Activated naive CD4-positive, alpha-beta T cell treated with anti-CD3 and anti-CD28 coated beads for 36 hours (primary cell): ENCODE data around the gene IL15RA. TPM values are rescaled to one million over a fixed set of nuclear protein-coding genes. Genes with fewer than 3 reads are reported as not detected.

Experiments
- CTCF ChIA-PET: fragments of 350-600 bp; sonication (Branson Sonifier 250); formaldehyde crosslinking; loops from one replicate; lab custom pipeline; 2021; ENCODE audit warnings: antibody characterized with exemption; lab: Charles Lee
- DNase-seq: peaks from one replicate; pipeline ENCODE4 v3.0.0-alpha.2; 2020
- H3K27ac Mint-ChIP-seq: one replicate; pipeline ENCODE4 v1.8.0; 2021; ENCODE audit warnings: mild to moderate bottlenecking, mixed read lengths
- H3K27me3 Mint-ChIP-seq: one replicate; pipeline ENCODE4 v1.8.0; 2021; ENCODE audit warnings: low read depth, mixed read lengths
- H3K36me3 Mint-ChIP-seq: one replicate; pipeline ENCODE4 v1.8.0; 2021; ENCODE audit warnings: low read depth, mixed read lengths
- H3K4me1 Mint-ChIP-seq: one replicate; pipeline ENCODE4 v1.8.0; 2021; ENCODE audit warnings: low read depth, mixed read lengths
- H3K4me3 Mint-ChIP-seq: one replicate; pipeline ENCODE4 v1.8.0; 2021; ENCODE audit warnings: mild to moderate bottlenecking, moderate library complexity, mixed read lengths
- H3K9me3 Mint-ChIP-seq: one replicate; pipeline ENCODE4 v1.8.0; 2021; ENCODE audit warnings: mixed read lengths
- intact Hi-C: fragments of 100-400 bp; cut with micrococcal nuclease; formaldehyde crosslinking; loops from one replicate; pipeline ENCODE4 v1.15.1; 2023
- total RNA-seq, 2 experiments: library from RNA; stranded (reverse); gene quantifications; one replicate each; pipeline ENCODE4 v1.2.3, GENCODE V29; 2021

The IL15RA gene
- total RNA-seq, 2 experiments from 2014 or later = 14.7 to 16.3 TPM

DNA sequence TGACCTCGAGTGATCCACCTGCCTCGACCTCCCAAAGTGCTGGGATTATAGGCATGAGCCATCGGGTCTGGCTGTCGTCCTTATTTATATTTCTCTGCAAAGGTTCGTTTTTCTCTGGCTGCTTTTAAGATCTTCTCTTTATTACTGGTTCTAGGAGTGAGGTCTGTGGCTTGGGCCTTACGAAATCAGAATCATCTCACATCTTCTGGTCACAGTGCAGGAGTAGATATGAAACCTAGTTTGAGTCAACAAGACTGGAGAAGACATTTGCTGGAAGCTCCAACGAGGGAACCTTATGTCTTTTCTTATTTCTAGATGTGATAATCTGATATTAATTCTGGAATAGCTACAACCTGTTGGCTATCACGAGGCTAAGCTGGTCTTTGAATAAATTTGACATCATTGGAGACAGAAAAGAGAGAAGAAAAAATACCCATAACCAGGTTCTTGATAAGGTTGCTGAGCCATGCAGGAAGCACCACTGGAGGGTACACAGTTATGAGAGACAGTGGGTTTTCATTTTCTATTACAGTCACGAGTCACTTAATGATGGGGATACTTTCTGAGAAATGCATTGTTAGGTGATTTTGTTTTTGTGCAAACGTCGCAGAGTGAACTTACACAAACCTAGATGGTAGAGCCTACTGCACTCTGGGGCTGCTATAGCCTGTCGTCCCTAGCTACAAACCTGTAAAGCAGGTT is 25.6 kb upstream of the IL15RA start:
- H3K27me3 Mint-ChIP-seq = no peaks in the 10 kb centered on the region
- H3K9me3 Mint-ChIP-seq = peaks cover under 1% of the 10 kb centered on the region
- intact Hi-C loops = no loop called here
- H3K36me3 Mint-ChIP-seq = peaks cover 2% of the 10 kb centered on the region
- no peak overlapping the region for H3K27ac Mint-ChIP-seq
- no peak overlapping the region for H3K4me3 Mint-ChIP-seq
- DNase-seq = no peak
- CTCF ChIA-PET = no interaction called here
- H3K4me1 Mint-ChIP-seq = peaks cover 15% of the 10 kb centered on the region

GRCh38 chr10:5999440-6000165 is 22.3 kb upstream of the IL15RA start:
- intact Hi-C loops = no loop called here
- CTCF ChIA-PET = interaction anchor here (0.5 kb wide), 1 partner anchor 12 kb away, joined by 3 read pairs; no protein-coding TSS in a partner anchor
- Mint-ChIP-seq H3K36me3 (no peaks in the 10 kb centered on the region), H3K4me3 (no peak overlapping the region), H3K27ac (no peak overlapping the region), H3K9me3 (no peaks in the 10 kb centered on the region), H3K4me1 (peaks cover 15% of the 10 kb centered on the region), H3K27me3 (no peaks in the 10 kb centered on the region)
- no peak for DNase-seq

- CTCF ChIA-PET = no interaction called here
- peaks cover 6% of the 10 kb centered on the region for H3K4me1 Mint-ChIP-seq
- no peak overlapping the region for H3K27ac Mint-ChIP-seq
- peaks cover 7% of the 10 kb centered on the region for H3K9me3 Mint-ChIP-seq
- H3K27me3 Mint-ChIP-seq = no peaks in the 10 kb centered on the region
- DNase-seq = no peak
- H3K4me3 Mint-ChIP-seq = no peak overlapping the region
- intact Hi-C loops = no loop called here
- no peaks in the 10 kb centered on the region for H3K36me3 Mint-ChIP-seq
Measured at GRCh38 chr10:5996696-5997095, 19.4 kb upstream of the IL15RA start.

DNA sequence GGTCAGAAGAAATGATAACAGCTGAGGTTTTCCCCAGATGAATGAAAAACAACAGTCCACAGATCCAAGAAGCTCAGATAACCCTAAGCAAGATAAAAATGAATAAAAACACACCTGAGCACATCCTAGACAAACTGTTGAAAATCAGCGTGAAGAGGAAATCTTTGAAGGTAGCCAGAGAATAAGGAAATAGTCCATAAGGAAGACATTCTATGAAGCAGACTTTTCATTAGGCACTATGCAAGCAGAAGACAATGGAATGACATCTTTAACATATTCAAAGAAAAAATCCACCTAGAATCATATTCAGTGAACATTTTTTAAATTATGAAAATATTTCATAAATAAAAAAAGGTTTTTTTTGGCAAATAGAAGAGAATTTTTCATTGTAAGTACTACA is 15.1 kb upstream of the IL15RA start:
- H3K4me1 Mint-ChIP-seq = peaks cover 9% of the 10 kb centered on the region
- CTCF ChIA-PET = no interaction called here
- no peaks in the 10 kb centered on the region for H3K36me3 Mint-ChIP-seq
- no peak for DNase-seq
- H3K27ac Mint-ChIP-seq = no peak overlapping the region
- intact Hi-C loops = no loop called here
- H3K9me3 Mint-ChIP-seq = peaks cover 10% of the 10 kb centered on the region
- H3K27me3 Mint-ChIP-seq = no peaks in the 10 kb centered on the region
- H3K4me3 Mint-ChIP-seq = no peak overlapping the region

DNA sequence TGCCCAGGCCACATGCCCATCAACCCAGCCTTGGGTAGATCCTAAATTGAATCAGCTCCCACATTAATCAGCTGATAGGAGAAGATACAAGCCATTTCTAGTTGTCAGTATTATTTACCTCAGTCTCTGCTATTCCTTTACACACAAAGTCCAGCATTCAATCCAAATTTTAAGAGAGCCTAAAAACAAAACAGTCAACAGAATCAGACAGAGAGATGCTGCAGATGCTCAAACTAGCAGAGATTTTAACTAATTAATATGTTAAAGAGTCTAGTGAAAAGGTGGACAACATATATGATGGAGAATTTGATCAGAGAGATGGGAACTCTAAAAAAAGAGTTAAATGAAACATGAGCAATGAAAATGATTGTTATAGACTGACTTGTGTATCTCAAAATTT is 14.4 kb upstream of the IL15RA start:
- Mint-ChIP-seq H3K9me3 (peaks cover 10% of the 10 kb centered on the region), H3K4me1 (peaks cover 9% of the 10 kb centered on the region), H3K27me3 (no peaks in the 10 kb centered on the region), H3K27ac (no peak overlapping the region), H3K36me3 (no peaks in the 10 kb centered on the region), H3K4me3 (no peak overlapping the region)
- intact Hi-C loops = no loop called here
- CTCF ChIA-PET = no interaction called here
- no peak for DNase-seq

DNA sequence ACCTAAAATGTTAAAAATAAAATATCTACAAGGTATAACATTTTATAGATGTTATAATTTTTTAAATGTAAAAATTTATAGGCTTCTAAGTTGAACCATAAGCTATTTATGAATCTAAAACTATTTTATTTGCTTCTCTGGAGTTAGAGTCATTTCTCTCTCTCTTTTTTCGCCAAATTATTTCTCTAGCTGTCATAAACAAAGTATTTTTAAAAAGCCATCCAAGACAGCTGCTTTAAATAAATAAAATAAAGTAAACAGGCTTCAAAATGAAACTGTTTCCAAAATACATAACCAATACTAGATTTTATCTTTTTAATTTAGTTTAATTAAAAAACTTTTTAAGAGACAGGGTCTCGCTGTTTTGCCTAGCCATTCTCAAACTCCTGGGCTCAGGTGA is 12.4 kb upstream of the IL15RA start:
- Mint-ChIP-seq H3K4me1 (peaks cover 9% of the 10 kb centered on the region), H3K27me3 (no peaks in the 10 kb centered on the region), H3K36me3 (no peaks in the 10 kb centered on the region), H3K27ac (no peak overlapping the region), H3K4me3 (no peak overlapping the region), H3K9me3 (peaks cover 10% of the 10 kb centered on the region)
- CTCF ChIA-PET = no interaction called here
- no peak for DNase-seq
- intact Hi-C loops = no loop called here

DNA sequence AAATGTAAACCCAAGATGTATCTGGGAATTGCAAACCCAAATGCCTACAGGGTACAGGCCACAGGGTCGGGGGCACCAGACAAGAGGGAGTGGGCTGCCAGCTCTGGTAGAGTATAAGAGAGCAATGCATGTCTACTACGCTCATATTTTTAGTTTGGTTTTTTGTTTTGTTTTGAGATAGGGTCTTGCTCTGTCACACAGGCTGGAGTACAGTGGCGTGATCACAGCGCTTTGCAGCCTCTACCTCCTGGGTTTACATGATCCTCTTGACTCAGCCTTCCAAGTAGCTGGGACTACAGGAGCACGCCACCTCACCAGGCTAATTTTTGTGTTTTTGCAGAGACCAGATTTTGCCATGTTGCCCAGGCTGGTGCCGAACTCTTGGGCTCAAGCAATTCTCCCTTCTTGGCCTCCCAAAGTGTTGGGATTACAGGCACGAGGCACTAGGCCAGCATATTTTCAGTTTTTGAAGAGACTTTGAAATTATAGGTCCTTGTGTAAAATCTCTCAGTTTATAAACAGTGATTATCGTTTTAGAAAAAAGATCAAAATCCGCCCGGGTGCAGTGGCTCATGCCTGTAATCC is 11.1 kb upstream of the IL15RA start:
- CTCF ChIA-PET = interaction anchor here (1.0 kb wide), 1 partner anchor 25 kb away, joined by 3 read pairs; no protein-coding TSS in a partner anchor
- H3K4me1 Mint-ChIP-seq = peaks cover 9% of the 10 kb centered on the region
- peaks cover 10% of the 10 kb centered on the region for H3K9me3 Mint-ChIP-seq
- DNase-seq = no peak
- H3K36me3 Mint-ChIP-seq = no peaks in the 10 kb centered on the region
- intact Hi-C loops = no loop called here
- no peaks in the 10 kb centered on the region for H3K27me3 Mint-ChIP-seq
- H3K4me3 Mint-ChIP-seq = no peak overlapping the region
- H3K27ac Mint-ChIP-seq = no peak overlapping the region

- Mint-ChIP-seq H3K36me3 (no peaks in the 10 kb centered on the region), H3K27me3 (no peaks in the 10 kb centered on the region), H3K9me3 (peaks cover 10% of the 10 kb centered on the region), H3K27ac (no peak overlapping the region), H3K4me1 (peaks cover 9% of the 10 kb centered on the region), H3K4me3 (no peak overlapping the region)
- DNase-seq = no peak
- CTCF ChIA-PET = interaction anchor here (0.8 to 1.3 kb wide), 3 partner anchors 9 to 26 kb away, joined by 3 to 4 read pairs (median 3); no protein-coding TSS in a partner anchor
- intact Hi-C loops = no loop called here
Measured at GRCh38 chr10:5987747-5988146, 10.4 kb upstream of the IL15RA start.

DNA sequence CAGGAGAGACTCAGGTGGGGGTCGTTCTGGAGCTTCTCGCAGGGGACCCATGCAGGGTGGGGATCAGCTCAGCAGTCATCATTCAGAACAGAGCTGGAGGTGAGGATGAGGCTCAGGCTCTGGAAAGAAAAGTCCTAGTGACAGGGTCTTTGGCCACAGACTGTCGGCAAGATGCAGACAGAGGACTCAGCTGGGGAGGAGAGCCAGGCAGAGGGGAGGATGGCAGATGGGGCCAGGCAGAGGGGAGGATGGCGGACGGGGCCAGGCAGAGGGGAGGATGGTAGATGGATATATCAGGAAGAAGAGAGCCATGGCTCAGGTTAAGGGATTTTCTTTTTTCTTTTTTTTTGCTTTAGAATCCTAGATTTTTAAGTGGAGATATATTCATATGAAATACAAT is 7.7 kb upstream of the IL15RA start:
- Mint-ChIP-seq H3K27ac (no peak overlapping the region), H3K9me3 (no peaks in the 10 kb centered on the region), H3K27me3 (no peaks in the 10 kb centered on the region), H3K36me3 (no peaks in the 10 kb centered on the region), H3K4me3 (no peak overlapping the region), H3K4me1 (peaks cover 9% of the 10 kb centered on the region)
- CTCF ChIA-PET = no interaction called here
- intact Hi-C loops = no loop called here
- DNase-seq = no peak

DNA sequence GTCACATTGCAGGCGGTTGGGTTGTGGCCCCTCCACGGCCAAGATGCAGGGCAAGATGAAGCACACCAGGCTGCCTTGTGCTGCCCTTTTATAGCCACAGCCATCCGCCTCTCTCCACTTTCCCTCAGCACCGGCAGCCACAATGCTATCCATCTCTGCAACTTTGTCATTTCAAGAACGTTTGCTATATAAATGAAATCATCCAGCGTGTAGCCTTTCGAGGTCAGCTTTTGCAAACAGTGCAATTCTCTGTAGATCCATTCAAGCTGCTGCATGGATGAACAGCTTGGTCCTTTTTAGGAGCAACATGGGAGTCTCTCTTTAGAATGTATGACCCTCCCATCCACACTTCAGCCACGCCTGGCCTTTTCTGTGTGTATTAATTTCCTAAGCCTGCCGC is 6.4 kb upstream of the IL15RA start:
- Mint-ChIP-seq H3K4me1 (peaks cover 9% of the 10 kb centered on the region), H3K27me3 (no peaks in the 10 kb centered on the region), H3K4me3 (no peak overlapping the region), H3K9me3 (no peaks in the 10 kb centered on the region), H3K36me3 (no peaks in the 10 kb centered on the region), H3K27ac (no peak overlapping the region)
- intact Hi-C loops = no loop called here
- CTCF ChIA-PET = interaction anchor here (0.6 kb wide), 1 partner anchor 159 kb away, joined by 3 read pairs; no protein-coding TSS in a partner anchor
- DNase-seq = no peak

GRCh38 chr10:5981529-5981928 is 4.2 kb upstream of the IL15RA start:
- no peaks in the 10 kb centered on the region for H3K36me3 Mint-ChIP-seq
- no peaks in the 10 kb centered on the region for H3K9me3 Mint-ChIP-seq
- DNase-seq = no peak
- no peak overlapping the region for H3K4me3 Mint-ChIP-seq
- peaks cover 3% of the 10 kb centered on the region for H3K4me1 Mint-ChIP-seq
- CTCF ChIA-PET = interaction anchor here (0.6 to 0.7 kb wide), 2 partner anchors 363 to 735 kb away, joined by 3 read pairs; no protein-coding TSS in a partner anchor
- H3K27ac Mint-ChIP-seq = no peak overlapping the region
- H3K27me3 Mint-ChIP-seq = no peaks in the 10 kb centered on the region
- intact Hi-C loops = no loop called here

DNA sequence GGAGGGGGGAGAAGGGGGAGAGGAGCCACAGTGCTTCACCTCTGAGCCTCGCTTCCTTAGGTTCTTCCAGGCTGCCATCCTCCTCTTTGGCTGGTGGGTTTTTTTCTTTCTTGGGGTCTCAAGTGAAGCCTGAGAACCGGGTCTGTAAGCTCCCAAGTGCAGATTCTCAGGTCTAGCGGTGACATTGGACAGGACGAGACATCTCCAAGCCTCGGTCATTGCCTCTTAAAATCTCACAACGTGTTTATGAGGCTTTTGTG is 817 bp upstream of the IL15RA start:
- CTCF ChIA-PET = interaction anchor here (1.0 to 1.4 kb wide), 2 partner anchors 9 to 88 kb away, joined by 4 to 5 read pairs; partner anchors contain the start of genes ANKRD16 and FBH1
- H3K4me3 Mint-ChIP-seq = peak overlapping the region; percentile 97
- intact Hi-C loops = loop anchor here (5.0 to 10.0 kb wide), 5 partner anchors 164 to 683 kb away; partner anchors contain the start of gene PRKCQ
- H3K9me3 Mint-ChIP-seq = no peaks in the 10 kb centered on the region
- H3K27ac Mint-ChIP-seq = no peak overlapping the region
- DNase-seq = no peak
- H3K36me3 Mint-ChIP-seq = peaks cover 2% of the 10 kb centered on the region
- peaks cover 23% of the 10 kb centered on the region for H3K4me1 Mint-ChIP-seq
- no peaks in the 10 kb centered on the region for H3K27me3 Mint-ChIP-seq
